HepG2 (cell line): ENCODE results near the gene PRRT2. TPM values are rescaled to one million over a fixed set of nuclear protein-coding genes. Genes with fewer than 3 reads are reported as not detected.

Source experiments
- ATAC-seq: fragments of 200-7000 bp; cut with Tn5 transposase; 3 replicates; pipeline ENCODE4 v1.9.1; 2020; ENCODE audit warnings: mild to moderate bottlenecking, moderate library complexity
- BruUV-seq: library from RNA; stranded (reverse); fragments of 400-500 nt; replicated peaks from 2 replicates; lab custom pipeline; 2021; lab: Mats Ljungman, UMichigan
- CTCF ChIA-PET: fragments of 300-600 bp; formaldehyde crosslinking; extraction: SDS; loops from one replicate; lab custom pipeline; 2021; ENCODE audit warnings: low total read pairs, inconsistent platforms, low intra/inter-chr PET ratio; lab: Yijun Ruan, JAX
- POLR2A ChIA-PET: fragments of 350-600 bp; sonication (Branson Sonifier 250); formaldehyde crosslinking; loops from one replicate; lab custom pipeline; 2020; ENCODE audit warnings: antibody characterized with exemption, inconsistent platforms; lab: Yijun Ruan, JAX
- DNase-seq: peaks from one replicate; pipeline ENCODE4 v3.0.0-alpha.2; 2015; ENCODE audit warnings: low spot score
- FAIRE-seq: peaks from 3 replicates; lab custom pipeline; 2011; peaks lifted over from hg19 to GRCh38; lab: Jason Lieb, UNC
- H2AFZ ChIP-seq: one replicate; pipeline ENCODE4 v1.6.1; 2011; ENCODE audit warnings: low read length, inconsistent platforms
- H3K27ac ChIP-seq: fragments of 300-600 bp; 3 replicates; pipeline ENCODE4 v1.8.0; 2011; ENCODE audit warnings: mixed run types, mild to moderate bottlenecking, mixed read lengths, low read length, inconsistent platforms; ENCODE audit not compliant: insufficient read depth; ENCODE audit errors: extremely low read length
- H3K27me3 ChIP-seq, 2 experiments: fragments of 200-600 bp in 1 of 2; 2 replicates in 1 of 2; 3 replicates in 1 of 2; pipeline versions ENCODE4 v1.6.0 to v1.8.0; 2011; ENCODE audit warnings: low read length in 2 of 2, mild to moderate bottlenecking in 2 of 2, moderate library complexity in 2 of 2, inconsistent platforms in 1 of 2; ENCODE audit not compliant: insufficient read depth in 2 of 2, control insufficient read depth in 1 of 2
- H3K36me3 ChIP-seq, 2 experiments: fragments of 200-600 bp in 1 of 2; replicated peaks in 1 of 2; 2 replicates in 1 of 2; 3 replicates in 1 of 2; pipeline versions ENCODE4 v1.5.1 to v1.8.0; 2011; ENCODE audit warnings: low read length in 2 of 2, inconsistent platforms in 1 of 2; ENCODE audit not compliant: insufficient read depth in 2 of 2, control insufficient read depth in 1 of 2
- H3K4me1 ChIP-seq: 2 replicates; pipeline ENCODE4 v1.5.1; 2012; ENCODE audit warnings: low read length, inconsistent platforms; ENCODE audit not compliant: insufficient read depth
- H3K4me2 ChIP-seq: 2 replicates; pipeline ENCODE4 v1.6.0; 2011; ENCODE audit warnings: low read depth, low read length, inconsistent platforms
- H3K4me3 ChIP-seq, 3 experiments: fragments of 200-600 bp in 1 of 3; sonication (generic), shearing (Covaris generic) in 1 of 3; replicated peaks in 1 of 3; 2 replicates each; pipeline ENCODE4 v1.5.1; 2011 to 2016; ENCODE audit warnings: low read length in 3 of 3, inconsistent platforms in 2 of 3, low read depth in 2 of 3, mild to moderate bottlenecking in 2 of 3, control low read depth in 1 of 3, mixed read lengths in 1 of 3; ENCODE audit not compliant: insufficient read depth in 1 of 3
- H3K79me2 ChIP-seq: one replicate; pipeline ENCODE4 v1.6.1; 2011; ENCODE audit warnings: low read length, inconsistent platforms; ENCODE audit not compliant: insufficient read depth
- H3K9ac ChIP-seq: 2 replicates; pipeline ENCODE4 v1.6.0; 2011; ENCODE audit warnings: mild to moderate bottlenecking, low read depth, low read length, inconsistent platforms; ENCODE audit not compliant: insufficient read depth
- H3K9me3 ChIP-seq: 2 replicates; pipeline ENCODE4 v1.5.1; 2012; ENCODE audit warnings: mild to moderate bottlenecking, low read length
- H4K20me1 ChIP-seq: 2 replicates; pipeline ENCODE4 v1.6.0; 2011; ENCODE audit warnings: inconsistent platforms, mild to moderate bottlenecking, low read length, moderate library complexity; ENCODE audit not compliant: insufficient read depth
- GABPB1 ChIP-seq: IDR thresholded peaks from 2 replicates; pipeline ENCODE4 v1.6.1; 2016; ENCODE audit warnings: mild to moderate bottlenecking, missing genetic modification reagents, moderate library complexity, missing compliant biosample characterization
- ISL2 ChIP-seq: sonication (generic); formaldehyde crosslinking; IDR thresholded peaks from 2 replicates; pipeline ENCODE4 v1.5.0; 2020; ENCODE audit warnings: missing genetic modification reagents
- LRRFIP1 ChIP-seq: sonication (generic); formaldehyde crosslinking; conservative IDR thresholded peaks from 2 replicates; pipeline ENCODE4 v1.4.0; 2020; ENCODE audit warnings: missing genetic modification reagents
- MXI1 ChIP-seq: IDR thresholded peaks from 3 replicates; pipeline ENCODE4 v1.6.1; 2012; ENCODE audit warnings: low read depth, low read length, inconsistent platforms, borderline replicate concordance
- POGK ChIP-seq: sonication (generic); formaldehyde crosslinking; conservative IDR thresholded peaks from 2 replicates; pipeline ENCODE4 v1.8.0; 2022; ENCODE audit warnings: mild to moderate bottlenecking, moderate library complexity, missing genetic modification reagents
- SP4 ChIP-seq: sonication (generic); formaldehyde crosslinking; IDR thresholded peaks from 2 replicates; pipeline ENCODE4 v1.8.1; 2023; ENCODE audit warnings: mild to moderate bottlenecking, missing genetic modification reagents
- THAP9 ChIP-seq: sonication (generic); formaldehyde crosslinking; IDR thresholded peaks from 2 replicates; pipeline ENCODE4; 2020; ENCODE audit warnings: missing genetic modification reagents, mild to moderate bottlenecking, borderline replicate concordance
- ZBTB1 ChIP-seq: sonication (generic); formaldehyde crosslinking; IDR thresholded peaks from 2 replicates; pipeline ENCODE4 v1.4.0; 2020; ENCODE audit warnings: missing genetic modification reagents, borderline replicate concordance
- ZNF24 ChIP-seq: fragments of 450-650 bp; IDR thresholded peaks from 2 replicates; pipeline ENCODE4 v1.6.1; 2017; ENCODE audit warnings: antibody characterized with exemption, mild to moderate bottlenecking
- ZNF383 ChIP-seq: sonication (generic); formaldehyde crosslinking; IDR thresholded peaks from 2 replicates; pipeline ENCODE4 v1.4.0; 2020; ENCODE audit warnings: missing genetic modification reagents, mild to moderate bottlenecking, borderline replicate concordance
- ZNF614 ChIP-seq: IDR thresholded peaks from 2 replicates; pipeline ENCODE4 v1.6.1; 2018; ENCODE audit warnings: missing biosample characterization, missing genetic modification reagents, inconsistent platforms, borderline replicate concordance
- ZNF678 ChIP-seq: sonication (generic); formaldehyde crosslinking; IDR thresholded peaks from 2 replicates; pipeline ENCODE4 v1.4.0; 2020; ENCODE audit warnings: mild to moderate bottlenecking, missing genetic modification reagents
- ZNF761 ChIP-seq: sonication (generic); formaldehyde crosslinking; conservative IDR thresholded peaks from 2 replicates; pipeline ENCODE4 v1.4.0; 2020; ENCODE audit warnings: mild to moderate bottlenecking, missing genetic modification reagents
- ZNF850 ChIP-seq: sonication (generic); formaldehyde crosslinking; conservative IDR thresholded peaks from 2 replicates; pipeline ENCODE4 v1.9.0; 2021; ENCODE audit warnings: mild to moderate bottlenecking, missing genetic modification reagents
- WGBS: methylation state at CpG from one replicate; pipeline ENCODE4 v1.1.6; 2017; ENCODE audit warnings: low lambda C conversion rate; 5-methylcytosine and 5-hydroxymethylcytosine counted together
- in situ Hi-C: cut with HindIII; loops from 2 replicates; pipeline ENCODE4 v1.10.0; 2017; ENCODE audit warnings: low pct_unique_long_range_greater_than_20kb; ENCODE audit not compliant: extremely low pct_ligation_motif_present
- intact Hi-C: fragments of 100-400 bp; cut with micrococcal nuclease; formaldehyde crosslinking; loops from one replicate; pipeline ENCODE4 v1.10.0; 2022; ENCODE audit not compliant: unreplicated experiment
- polyA plus RNA-seq, 8 experiments: library from polyadenylated mRNA; depleted of rRNA in 3 of 8; stranded (reverse) in 7 of 8; unstranded in 1 of 8; fragments of >200 nt; fragmentation: Illumina TruSeq in 4 of 8; extraction: Trizol in 4 of 8; gene quantifications; 2 replicates each; pipeline versions ENCODE4 v1.2.1 to v1.2.3, GENCODE V29; 2011 to 2016; ENCODE audit warnings: low read depth in 4 of 8, missing spikeins in 1 of 8, mixed read lengths in 1 of 8; ENCODE audit not compliant: insufficient read depth in 1 of 8
- total RNA-seq, 5 experiments: library from RNA; depleted of rRNA; stranded (reverse); fragments of >200 nt; fragmentation: Illumina TruSeq; extraction: Trizol; gene quantifications; 2 replicates each; pipeline ENCODE4 v1.2.3, GENCODE V29; 2016; ENCODE audit warnings: low read depth in 1 of 5

The PRRT2 gene
- total and polyA plus RNA-seq, 2 of the 13 experiments (the other 11 are each of a cell fraction or from before 2014, with no cell fraction given), result 0.51 to 1.1 TPM

GRCh38 chr16:29805232-29806098, 6.5 kb upstream of the PRRT2 start (continued):
- TF ChIP-seq ZNF383 (CRISPR knock-in tag) (no peak; the same call in 1 of the 2 replicates), LRRFIP1 (CRISPR knock-in tag) (peak; percentile 44; the same call in 1 of the 2 replicates)

- Histone ChIP-seq H2AFZ (no peak within 1 kb of the TSS), H3K27ac (peak within 1 kb of the TSS; percentile 90), H3K36me3 (peaks cover 13 to 53% of the 10 kb centered on the region in 2 experiments), H3K9me3 (no peaks in the 10 kb centered on the region), H4K20me1 (peaks cover 23% of the 10 kb centered on the region; the same call in 1 of the 2 replicates), H3K9ac (peak within 1 kb of the TSS; percentile 88), H3K4me2 (peak within 1 kb of the TSS; percentile 95), H3K4me1 (peaks cover 55% of the 10 kb centered on the region), H3K4me3 (peak within 1 kb of the TSS; percentile 77 to 85 (median 77)), H3K27me3 (no peaks in the 10 kb centered on the region), H3K79me2 (peaks cover 22% of the 10 kb centered on the region)
- BruUV-seq, result no TSS peak
- no peak for FAIRE-seq
- peak; percentile 2; the same call in 2 of the 3 replicates for ATAC-seq
- in situ Hi-C loops (loop anchor here (25.0 kb wide), 1 partner anchor 856 kb away; the partner anchor contains the start of genes FBRS and PRR14), intact Hi-C loops (no loop called here)
- DNase-seq, result no peak
- ChIA-PET CTCF (no interaction called here), POLR2A (interaction anchor here (0.6 to 3.7 kb wide), 13 partner anchors 11 to 260 kb away, joined by 3 to 80 read pairs (median 4); partner anchors contain the start of genes ALDOA, ASPHD1, KIF22 and PAGR1)
- 3% methylated on average over 17 of the region's 67 CpGs for WGBS
- TF ChIP-seq ZNF761 (CRISPR knock-in tag) (no peak), GABPB1 (CRISPR knock-in tag) (no peak), ZNF678 (CRISPR knock-in tag) (no peak), ZNF24 (no peak), ISL2 (no peak), POGK (CRISPR knock-in tag) (no peak), MXI1 (peak; percentile 19; the same call in 1 of the 3 replicates), ZBTB1 (CRISPR knock-in tag) (no peak), THAP9 (CRISPR knock-in tag) (no peak), ZNF614 (CRISPR knock-in tag) (no peak), ZNF850 (0 out of 2 replicates have a peak, but pooled peaks have one; percentile 1), SP4 (CRISPR knock-in tag) (no peak)
Measured at GRCh38 chr16:29806099-29806579, 5.9 kb upstream of the PRRT2 start, which contains the start of gene MAZ. MAZ (plus strand) TSS chr16:29806529; CDS start chr16:29806702, 173 bp downstream.
